GM19372 (cell line): ENCODE measurements around the gene CXCR6.

Experiments used
- ATAC-seq: cut with Tn5 transposase; IDR thresholded peaks from one replicate; pipeline ENCODE4 v1.9.1; 2021; ENCODE audit warnings: mild to moderate bottlenecking, low read depth, moderate library complexity; ENCODE audit not compliant: unreplicated experiment

CXCR6 gene

DNA sequence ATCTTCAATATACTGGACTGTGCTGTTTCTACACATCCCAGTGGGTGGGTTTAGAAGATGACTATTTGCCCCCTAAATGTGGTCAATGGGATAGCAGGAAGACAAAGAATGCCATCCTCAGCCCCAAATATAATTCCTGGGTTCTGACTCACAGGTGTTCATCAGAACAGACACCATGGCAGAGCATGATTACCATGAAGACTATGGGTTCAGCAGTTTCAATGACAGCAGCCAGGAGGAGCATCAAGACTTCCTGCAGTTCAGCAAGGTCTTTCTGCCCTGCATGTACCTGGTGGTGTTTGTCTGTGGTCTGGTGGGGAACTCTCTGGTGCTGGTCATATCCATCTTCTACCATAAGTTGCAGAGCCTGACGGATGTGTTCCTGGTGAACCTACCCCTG, 3.0 kb downstream of the CXCR6 start:
- ATAC-seq: no peak

DNA sequence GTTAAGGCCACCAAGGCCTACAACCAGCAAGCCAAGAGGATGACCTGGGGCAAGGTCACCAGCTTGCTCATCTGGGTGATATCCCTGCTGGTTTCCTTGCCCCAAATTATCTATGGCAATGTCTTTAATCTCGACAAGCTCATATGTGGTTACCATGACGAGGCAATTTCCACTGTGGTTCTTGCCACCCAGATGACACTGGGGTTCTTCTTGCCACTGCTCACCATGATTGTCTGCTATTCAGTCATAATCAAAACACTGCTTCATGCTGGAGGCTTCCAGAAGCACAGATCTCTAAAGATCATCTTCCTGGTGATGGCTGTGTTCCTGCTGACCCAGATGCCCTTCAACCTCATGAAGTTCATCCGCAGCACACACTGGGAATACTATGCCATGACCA, 3.6 kb downstream of the CXCR6 start:
- no peak for ATAC-seq

DNA sequence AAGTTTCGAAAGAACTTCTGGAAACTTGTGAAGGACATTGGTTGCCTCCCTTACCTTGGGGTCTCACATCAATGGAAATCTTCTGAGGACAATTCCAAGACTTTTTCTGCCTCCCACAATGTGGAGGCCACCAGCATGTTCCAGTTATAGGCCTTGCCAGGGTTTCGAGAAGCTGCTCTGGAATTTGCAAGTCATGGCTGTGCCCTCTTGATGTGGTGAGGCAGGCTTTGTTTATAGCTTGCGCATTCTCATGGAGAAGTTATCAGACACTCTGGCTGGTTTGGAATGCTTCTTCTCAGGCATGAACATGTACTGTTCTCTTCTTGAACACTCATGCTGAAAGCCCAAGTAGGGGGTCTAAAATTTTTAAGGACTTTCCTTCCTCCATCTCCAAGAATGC, 4.1 kb downstream of the CXCR6 start:
- no peak for ATAC-seq

DNA sequence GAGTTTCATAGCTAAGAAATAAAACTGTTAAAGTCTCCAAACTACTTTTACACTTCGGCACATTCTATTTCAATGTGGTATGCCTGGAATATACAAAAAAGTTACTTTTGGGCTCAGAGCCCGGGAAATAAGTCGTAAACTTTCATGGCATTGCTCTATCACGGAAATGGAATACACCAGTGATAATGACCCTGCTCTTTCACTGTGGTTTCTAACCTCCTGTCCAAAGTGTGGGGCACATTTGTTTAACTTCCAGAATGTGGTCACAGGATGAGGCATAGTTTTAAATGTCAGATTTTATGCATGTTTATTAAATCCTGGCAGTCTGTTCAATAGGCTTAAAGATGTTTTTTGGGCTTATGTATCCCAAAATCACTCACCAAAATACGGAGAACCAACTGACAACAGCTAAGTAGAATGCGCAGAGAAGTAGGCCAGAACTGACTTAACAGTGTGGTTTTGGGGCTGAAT, 5.1 kb downstream of the CXCR6 start:
- ATAC-seq: no peak

DNA sequence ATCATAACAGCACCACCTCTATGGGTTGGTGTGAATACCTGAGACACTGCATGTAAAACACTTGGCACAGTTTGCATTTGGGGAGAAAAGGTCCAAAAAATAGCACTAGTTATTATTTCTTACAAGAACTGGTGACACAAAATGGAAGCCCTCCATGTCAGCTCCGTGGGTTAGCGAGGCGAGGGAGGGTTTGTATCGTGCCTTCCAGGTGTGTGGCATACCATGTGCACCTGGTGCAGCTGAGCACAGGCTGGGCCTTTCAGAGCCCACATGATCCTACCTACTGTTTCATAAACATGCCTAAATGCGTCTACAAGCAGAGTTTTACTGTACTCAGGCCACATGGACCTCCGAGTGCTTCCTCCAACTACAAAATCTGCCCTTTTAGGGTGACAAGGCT, 5.6 kb downstream of the CXCR6 start:
- no peak for ATAC-seq

DNA sequence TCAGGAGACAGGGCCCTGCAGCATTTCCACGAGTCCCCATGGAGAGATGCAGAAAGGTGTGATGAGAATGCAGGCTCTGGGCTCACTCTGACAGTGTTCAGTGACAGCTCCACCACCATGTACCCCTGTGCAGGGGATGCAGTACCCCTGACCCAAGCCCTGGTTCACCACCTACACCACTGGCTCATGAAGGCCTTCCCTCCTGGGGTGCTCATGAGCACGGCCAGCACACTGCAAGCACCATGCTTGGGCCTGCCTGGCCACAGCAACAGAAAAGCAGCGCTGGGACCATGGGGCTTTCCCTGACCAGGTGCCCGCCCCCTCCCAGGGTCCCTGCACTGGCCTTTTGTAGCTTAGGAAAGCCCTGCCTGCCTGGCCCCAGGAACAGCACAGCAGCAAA, 6.2 kb downstream of the CXCR6 start:
- ATAC-seq: no peak

DNA sequence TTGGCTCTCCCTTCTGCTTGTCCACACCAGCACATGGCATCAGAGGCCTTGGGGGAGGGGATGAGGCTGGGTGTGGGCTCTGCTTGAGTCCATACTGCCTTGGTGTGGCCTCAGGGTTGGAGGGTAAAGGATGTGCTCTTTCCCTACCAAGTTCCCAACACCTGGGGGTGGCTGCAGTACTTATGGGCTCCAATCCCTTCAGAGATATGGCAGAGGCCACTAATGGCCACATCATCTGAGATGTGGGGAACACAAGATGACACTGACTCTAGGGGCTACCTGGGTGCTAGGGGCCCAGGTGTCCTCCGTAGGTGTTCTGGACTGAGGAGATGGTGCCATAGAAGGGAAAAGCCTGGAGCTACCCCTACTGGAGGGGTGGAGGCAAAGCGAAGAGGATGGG, 6.9 kb downstream of the CXCR6 start:
- no peak for ATAC-seq

DNA sequence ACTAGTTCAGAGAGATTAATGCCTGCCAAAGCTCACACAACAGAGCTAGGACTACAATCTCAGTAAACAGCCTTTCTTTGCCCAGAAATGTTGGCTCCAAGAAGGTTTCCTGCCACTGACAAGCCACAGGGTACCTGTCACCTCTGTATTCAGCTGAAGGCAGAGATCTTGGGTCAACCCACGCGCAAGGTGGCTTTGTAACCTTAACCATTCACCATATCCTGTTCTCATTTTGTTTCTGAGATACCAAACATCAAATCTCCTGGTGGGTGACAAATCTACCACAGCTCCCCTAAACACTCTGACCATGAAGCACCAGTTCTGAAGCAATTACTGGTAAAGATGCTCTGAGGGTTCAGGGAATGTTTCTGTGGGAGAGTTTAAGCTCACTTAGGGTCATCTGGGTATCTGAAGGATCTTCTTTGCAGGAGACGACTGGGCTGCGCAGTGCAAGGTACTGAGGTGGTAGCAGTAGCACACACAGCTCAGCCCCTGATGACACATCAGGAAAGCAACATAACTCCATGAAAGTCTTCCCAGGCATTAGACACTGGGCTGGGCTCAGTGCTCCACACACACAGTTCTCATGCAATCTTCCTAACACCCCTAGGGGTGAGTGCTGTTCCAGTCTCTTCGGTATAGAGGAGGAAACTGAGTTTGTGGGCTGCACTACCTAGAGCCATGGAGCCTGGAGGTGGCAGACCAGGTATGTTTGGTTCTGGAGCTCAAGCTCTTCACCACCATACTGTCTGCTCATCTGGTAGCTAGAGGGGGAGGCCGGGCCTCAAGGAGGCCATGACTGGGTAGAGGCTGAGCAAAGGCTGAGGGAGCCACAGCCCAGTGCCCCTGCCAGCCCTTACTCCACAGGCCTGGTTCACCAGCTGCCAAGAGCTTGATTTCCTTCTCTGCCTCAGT, 7.7 kb downstream of the CXCR6 start:
- no peak for ATAC-seq

DNA sequence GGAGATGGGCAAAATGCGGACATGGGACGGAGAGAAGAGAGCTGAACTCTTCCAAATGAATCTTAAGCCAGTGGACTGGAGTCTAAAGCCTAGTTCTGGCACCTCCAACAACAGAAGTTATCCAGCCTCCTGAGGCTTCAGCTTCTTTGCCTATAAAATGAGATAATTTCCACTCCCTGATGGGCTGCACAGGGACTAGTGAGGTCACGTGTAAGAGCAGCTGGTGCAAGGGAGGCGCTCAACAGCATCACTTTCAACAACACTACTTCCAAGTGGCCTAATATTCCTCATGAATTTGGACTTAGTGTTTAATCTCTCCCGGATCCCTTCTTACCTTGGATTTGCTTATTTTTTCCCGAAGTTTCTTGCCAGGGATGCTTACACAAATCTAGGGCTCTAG, 8.7 kb downstream of the CXCR6 start:
- no peak for ATAC-seq

DNA sequence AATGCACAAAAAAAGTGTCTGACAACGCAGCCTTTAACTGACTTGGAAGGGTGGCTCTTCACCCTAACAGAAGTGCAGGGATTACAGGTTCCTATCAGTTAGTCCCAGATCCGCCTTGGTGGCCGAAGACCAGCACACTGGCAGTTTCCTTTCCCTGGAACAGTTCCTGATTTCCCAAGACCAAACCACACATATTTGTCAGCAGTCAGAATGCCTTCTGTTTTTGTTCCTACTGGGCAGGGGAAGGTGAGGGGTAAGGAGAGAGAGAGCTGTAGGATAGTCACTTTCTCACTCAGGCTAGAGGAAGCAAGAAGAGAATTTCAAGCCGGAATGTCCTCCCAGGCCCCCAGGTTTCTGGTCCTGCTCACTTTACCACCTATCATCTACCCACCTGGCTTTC, 9.2 kb downstream of the CXCR6 start:
- no peak for ATAC-seq

DNA sequence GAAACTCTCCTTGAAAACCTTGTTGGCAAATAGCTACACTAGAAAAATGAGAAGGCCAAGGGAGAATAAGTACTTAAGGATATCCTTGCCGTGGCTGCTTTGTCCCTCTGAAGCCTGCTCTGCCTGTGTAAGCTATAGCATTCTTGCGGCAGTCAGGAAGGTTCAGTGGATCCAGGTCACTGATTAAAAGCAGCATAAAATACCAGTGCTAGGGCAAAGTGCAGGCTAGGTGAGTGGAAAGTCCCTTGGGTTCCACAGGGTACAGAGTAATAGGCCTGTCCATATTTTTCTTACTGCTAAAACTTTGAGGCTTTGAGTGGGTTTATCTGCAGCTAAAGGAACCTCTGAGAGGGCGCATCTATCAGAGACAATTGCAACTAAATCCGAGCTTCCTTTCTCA, 10.3 kb downstream of the CXCR6 start:
- no peak for ATAC-seq

DNA sequence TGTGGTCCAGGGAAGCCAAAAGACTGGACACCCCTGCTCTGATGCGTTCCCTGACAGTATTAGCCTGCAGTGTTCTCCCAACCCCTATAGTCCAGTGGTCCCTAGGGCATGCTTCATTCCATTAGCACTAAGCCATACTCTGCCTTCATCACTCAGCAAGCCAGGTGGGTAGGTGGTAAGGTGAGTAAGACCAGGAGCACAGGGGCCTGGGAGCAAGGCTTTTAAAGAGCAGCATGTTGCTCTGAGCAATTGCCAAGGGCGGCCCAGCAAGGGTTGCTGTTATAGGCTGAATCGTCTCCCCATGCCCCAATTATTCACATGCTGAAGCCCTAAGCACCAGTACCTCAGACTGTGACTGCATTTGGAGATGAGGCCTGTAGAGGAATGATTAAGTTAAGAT, 11.0 kb downstream of the CXCR6 start:
- ATAC-seq: no peak

DNA sequence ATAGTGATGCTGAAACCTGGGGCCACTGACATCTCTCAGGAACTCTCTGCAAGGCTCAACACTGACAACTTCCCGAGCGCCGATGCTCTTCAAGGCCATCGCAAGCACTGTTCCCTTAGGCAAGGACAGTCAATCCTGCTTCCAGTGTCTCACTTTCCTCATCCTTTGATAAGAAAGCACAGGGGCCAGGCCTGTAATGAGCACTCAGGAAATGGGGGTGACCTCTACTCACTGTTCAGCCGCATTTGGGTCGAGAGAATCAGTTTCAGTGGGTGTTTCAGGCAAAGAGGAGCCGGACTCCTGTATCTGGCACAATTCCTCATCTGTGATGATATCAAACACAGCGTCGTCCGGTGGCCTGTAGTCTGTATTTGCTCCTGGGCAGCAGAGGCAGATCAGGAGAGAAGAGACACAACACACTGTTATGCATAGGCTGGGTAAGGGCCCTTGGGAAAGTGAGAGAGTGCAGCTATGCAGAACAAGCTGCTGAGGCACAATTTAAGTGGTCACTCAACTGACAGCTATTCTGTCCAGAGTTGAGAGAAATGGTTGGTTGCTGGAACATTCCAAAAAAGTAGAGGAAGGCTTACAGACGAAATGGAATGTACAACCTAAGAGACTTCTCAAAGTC, 11.9 kb downstream of the CXCR6 start:
- no peak for ATAC-seq

DNA sequence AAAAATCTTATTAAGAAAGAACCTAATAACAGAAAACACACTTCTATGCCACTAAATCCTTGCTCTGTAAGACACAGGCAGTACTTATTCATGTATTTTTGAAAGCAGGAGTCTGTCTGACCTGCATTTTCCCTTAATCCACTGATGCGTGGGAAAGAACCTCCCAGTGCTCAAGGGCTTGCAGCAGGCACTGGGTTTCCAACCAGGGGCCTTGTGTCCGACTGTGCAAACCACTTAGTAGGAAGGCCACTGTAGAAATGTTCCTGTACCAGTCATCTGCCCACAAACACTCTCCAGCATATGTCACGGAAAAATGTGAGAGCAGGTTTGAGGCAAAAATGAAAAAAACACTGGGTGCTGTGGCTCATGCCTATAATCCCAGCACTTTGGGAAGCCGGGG, 12.4 kb downstream of the CXCR6 start:
- ATAC-seq: no peak

DNA sequence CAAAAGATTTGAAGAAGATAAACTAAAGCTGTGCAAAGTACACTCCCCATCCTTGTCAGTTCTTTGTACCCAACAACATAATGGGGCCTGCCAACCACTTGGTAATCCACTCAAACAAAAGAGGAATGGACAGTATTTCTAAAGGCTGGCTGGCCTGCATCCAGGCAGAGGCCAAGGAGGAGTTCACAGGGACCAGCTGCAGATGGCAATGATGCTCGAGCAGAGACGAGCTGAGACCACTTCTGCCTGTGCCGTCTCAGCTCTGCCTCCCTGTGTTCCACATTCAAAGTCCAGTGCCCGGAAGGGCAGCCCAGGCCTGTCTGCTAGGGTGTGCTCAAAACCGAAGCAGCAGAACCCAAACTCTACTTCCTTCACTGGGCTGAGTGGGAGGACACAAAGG, 14.3 kb downstream of the CXCR6 start:
- no peak for ATAC-seq

DNA sequence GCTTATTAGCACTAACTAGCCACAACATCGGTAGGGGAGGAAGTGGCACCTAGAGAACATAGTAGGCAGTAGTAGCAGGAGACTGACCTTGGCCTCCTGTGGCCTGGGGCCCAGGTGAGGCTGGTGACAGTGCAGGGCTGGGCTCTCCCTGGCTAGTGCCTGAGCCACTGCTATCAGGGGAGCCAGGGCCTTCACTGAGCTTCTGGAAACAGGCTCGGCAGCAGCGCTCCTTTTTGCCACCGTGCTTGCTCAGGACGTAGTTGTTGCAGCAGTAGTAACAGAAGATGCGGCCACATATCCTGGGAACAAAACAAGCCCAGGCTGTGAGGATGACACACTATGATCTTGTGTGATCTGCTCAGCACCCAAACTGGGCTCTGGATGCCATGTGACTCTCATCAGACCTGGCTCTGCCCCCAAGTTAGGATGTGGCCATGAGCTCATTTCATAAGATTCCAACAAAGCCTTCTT, 15.1 kb downstream of the CXCR6 start:
- no peak for ATAC-seq

DNA sequence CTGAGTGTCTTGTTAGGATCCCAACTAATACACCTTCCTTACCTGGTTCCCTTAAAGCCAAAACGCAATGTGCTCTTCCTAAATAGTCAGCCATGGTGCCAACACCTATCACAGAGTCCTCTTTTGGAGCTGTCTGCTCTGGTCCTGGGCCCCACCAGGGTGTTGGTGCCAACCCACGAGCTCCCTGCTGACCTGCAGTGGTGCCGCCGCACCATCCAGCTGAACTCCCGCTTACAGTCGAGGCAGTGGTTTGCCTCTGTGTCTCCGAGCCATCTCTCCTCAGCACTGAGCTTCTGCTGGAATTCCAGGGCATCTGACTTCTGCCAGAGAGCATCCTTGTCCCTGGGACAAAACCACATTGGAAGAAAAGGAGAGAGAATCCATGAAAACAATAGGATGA, 15.9 kb downstream of the CXCR6 start:
- ATAC-seq: no peak

DNA sequence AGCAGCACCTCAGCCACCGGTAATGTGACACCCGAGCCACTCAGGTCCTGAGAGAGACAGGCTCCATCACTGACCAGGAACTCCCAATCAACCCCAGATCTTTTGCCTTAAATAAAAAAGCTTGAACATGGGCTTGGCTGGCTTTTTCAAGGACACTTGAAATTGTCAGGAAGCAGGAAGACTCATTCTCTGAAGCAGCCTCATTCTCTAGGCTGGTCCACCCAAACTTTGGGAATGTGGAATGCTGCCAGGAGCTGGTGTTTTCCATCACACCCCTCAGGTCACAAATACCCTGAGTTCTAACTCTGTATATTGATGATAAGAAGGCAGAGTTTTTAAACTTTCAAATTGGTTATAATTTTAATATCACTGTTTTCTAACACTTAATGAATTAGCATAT, 17.0 kb downstream of the CXCR6 start:
- ATAC-seq: no peak

DNA sequence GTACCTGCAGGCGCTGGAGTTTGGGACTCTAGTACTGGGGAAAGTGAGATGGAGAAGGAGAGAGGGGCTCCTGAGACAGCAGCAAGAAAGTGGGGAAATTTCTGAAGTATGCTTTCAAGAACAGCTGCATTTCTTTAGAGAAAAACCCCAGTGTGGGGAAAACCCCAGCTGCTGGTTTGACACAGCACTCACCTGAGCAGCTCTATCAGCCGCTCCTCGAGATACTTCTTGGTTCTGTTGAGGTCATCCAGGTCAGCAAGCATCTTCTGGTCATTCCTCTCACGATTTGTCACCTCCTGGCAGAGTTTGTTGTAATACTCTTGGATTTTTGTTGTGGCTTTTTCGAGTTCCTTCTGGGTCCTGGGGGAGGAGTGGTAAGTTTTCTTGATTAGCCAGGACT, 18.8 kb downstream of the CXCR6 start:
- no peak for ATAC-seq

DNA sequence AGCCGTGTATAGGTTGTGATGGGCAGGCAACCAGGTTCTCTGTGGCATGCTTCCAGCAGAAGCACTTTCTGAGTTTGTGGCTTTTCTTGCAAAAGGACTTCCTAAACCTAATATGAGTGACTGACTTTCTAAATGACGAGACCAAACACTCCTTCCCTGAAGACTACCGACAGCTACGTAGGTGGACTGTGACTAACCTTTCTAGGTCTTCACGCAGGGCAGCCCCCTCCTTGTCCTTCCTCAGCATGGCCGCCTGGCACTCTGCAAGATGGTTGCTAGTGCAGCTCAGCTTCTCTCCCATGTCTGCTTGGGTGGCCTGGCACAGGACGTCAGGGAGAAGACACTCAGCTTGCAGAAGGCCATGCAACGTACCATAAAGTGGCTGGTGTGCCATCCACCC, 20.9 kb downstream of the CXCR6 start:
- ATAC-seq: no peak

DNA sequence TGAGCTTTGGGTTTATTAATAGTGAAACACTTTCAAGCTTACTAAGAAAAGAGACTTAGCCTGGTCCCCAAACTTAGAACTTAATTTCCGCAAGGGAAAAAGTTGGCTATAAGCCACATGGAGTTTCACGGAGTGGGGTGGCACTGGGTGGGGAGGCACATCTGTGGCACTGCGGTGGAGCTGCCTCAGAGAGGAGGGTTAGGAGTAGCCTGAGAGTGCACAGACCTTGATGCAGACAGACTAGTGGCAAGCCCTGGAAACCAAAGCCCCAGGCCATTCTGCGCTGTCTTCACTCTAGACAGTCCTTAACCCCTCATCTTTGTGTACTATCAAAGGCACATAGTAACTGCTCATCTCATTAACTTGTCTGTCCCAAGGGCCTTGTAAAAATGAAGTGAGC, 22.0 kb downstream of the CXCR6 start:
- ATAC-seq: no peak

DNA sequence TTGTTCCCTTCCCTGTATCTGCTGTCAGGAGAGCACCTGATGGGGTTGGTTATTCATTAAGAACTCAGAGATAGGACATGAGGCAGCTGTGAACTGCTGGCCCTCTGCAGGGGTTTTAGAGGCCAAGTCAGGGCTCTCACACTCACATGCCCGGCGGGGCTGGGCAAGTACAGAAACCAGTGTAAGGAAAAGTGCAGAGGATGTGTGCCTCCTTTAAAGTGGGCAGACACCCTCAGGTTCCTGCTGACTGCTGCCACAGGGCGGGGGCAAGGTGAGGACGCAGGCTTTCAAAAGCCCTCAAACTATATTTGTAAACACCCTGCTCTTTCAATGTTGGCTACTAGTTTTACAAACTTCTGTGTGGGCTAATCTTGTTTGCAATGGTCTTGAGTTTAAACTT, 22.4 kb downstream of the CXCR6 start:
- ATAC-seq: no peak
